ENCODE data around the gene IER5L. TPM values are rescaled to one million over a fixed set of nuclear protein-coding genes. Genes with fewer than 3 reads are reported as not detected.

The IER5L gene
- polyA plus RNA-seq, 4 donors: 9.7 to 20.7 (median 13.6) TPM

DNA sequence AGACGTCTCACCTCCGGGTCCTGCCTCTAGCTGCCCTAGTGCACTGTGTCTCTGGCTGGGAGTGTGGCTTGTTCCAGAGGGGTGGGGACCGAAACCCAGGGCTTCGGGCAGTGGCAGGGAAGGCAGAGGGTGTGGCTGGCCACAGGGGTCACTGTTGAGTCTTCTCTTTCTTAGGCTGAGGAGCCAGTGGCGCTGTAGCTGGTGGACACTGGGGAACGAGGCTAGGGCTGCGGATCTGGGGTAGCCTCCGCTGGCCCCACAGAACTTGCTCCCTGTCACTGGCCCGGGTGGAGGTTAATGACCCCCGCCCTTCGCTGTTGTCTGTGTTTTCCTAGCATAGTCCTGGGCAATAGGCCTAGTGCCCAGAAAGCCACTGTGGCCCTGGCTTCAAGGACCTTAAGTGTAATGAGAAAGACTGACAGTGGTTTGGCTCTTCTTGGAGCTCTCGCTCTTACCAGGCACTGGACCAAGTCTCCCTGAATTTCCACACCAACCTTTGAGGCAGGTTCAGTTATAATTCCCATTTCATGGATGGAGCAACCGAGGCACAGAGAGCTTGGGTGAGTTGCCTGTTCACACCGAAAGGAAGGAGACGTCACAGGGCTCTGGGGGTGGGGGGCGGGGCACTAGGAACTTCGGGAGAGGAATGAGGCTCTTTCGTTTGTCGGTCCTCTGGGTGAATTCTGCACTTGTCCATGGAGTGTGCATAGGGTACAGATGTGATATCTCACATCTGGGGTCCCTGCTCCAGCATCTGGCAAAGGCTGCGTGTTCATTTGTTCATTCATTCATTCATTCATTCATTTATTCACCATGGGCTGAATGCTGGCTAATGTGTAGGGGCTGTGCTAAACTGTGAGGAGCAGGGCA lies 4.8 kb upstream of the IER5L start:
- DNase-seq (ENCODE audit: low read depth in 4 of 4, low spot score in 2 of 4): no peak

DNA sequence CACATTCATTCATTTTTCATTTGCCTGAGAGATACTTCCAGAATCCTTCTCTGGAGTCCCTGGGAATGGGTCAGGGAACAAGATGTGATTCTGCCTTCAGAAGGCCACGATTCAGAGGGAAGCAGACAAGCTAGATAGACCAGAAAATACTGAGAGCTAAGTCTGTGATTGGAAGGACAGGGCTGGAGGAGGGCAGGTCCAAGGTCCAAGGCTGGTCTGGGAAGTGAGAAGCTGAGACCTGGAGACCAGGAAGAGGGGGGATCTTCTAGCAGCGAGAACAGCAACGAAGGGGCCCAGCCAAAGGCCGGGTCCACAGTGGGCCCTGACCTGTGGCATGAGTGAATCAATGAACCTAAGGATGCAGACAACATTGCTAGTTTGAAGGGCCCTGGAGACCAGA lies 4.1 kb upstream of the IER5L start:
- no peak for DNase-seq (ENCODE audit: low read depth in 4 of 4, low spot score in 2 of 4)

DNA sequence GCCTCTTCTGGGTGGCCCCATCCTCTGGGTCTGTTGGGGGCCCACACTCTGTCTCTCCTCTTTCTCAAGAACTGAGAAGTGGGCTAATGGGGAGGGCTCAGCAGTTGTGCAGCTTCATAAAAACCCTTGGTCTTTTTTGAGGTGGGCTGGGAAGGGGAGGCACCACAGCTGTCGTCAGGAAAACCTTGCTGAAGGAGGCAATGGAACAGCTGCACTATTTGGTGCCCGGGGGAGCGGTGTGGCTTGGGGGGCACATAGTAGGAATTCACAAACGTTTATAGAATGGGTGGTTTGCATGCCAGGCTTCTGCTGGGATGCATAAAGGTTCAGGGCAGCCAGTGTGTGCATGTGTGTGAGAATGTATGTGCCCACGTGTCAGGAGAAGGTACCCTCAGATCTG lies 3.2 kb upstream of the IER5L start:
- DNase-seq (ENCODE audit: low read depth in 4 of 4, low spot score in 2 of 4): no peak

DNA sequence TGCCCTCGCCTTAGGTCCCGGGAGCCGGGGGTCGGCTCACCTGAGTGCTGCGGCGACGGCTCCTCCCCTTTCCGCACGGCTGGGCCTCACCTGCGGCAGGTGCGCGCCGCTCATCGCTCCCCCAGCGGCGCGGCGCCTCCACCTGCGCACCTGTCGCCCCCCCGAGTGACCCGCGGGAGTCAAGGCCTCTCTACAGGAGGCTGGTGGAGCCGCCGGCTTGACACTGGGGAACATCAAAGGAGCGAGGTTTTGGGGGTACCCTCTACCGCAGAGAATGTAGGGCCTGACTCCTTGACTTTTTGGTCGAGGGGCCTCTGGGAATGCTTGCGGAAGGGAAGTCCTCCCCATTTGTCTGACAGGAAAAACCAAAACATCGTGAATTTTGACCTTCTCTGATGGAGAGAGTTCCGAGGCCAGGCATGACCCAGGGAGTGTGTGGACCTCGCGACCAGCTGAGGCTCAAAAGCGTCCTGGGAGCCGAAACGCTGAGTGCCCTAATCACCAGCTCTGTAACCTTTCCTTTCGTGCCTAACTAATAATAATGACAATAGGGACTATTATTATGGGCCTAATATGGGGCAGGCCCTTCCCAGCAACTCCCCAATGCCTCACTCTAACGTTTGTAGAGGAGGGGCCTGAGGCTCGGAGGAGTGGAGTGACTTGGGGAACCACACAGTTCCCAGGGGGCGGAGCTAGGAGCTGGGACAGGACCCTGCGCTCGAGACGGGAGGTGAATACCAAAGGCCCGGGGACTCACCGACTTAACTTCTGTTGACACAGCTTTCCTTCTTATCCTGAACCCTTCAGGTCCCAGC lies 714 bp upstream of the IER5L start:
- DNase-seq (ENCODE audit: low read depth in 4 of 4, low spot score in 2 of 4): no peak

DNA sequence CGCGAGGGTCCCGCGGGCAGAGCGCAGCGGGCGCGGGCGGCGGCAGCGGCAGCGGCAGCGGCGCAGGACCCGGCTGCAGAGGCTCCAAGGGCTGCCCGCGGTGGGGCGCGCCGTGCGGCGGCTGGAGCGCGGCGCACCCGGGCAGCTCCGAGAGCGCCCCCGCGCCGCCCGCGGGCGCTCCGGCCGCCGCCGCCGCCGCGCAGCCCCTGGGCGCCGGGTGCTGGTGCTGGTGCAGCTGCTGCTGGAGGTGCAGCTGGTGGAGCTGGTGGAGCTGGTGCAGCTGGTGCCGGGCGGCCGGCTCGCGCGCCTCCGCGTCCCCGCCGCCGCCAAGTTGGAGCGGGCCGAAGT lies 644 bp downstream of the IER5L start:
- no peak for DNase-seq (ENCODE audit: low read depth in 4 of 4, low spot score in 2 of 4)

DNA sequence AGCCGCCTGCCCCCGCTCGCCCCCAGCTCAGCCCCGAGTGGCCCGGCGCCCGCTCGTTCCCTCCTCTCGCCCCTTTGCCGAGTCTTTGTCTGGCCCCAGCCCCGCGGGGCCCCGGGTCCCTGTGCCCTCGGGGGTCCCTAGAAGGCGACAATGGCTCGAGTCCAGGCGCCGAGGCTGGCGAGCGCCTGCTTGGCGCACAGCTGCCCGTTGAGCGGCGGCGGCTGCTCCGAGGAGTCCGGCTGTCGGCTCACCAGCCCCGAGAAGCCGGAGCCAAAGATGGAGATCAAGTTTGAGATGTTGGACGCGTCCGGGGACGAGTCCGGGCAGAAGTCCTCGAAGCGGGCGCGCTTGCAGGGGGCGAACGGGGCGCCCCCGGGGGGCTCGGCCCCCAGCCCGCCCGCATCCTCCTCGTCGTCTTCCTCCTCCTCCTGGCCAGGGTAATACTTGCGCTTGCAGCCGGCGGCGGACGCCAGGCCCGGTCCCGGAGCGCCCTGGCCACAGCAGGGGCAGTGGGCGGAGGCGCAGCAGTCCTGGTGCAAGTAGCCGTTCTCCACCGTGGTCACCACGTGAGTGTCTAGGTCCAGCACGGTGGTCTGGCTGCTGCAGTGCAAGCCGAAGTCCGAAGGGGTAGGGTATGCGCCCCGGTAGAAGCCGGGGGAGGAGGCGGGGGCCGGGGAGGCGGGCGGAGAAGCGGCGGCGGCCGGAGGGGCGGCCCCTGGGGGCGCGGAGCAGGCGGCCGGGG lies 1.2 kb downstream of the IER5L start:
- no peak for DNase-seq (ENCODE audit: low read depth in 4 of 4, low spot score in 2 of 4)

DNA sequence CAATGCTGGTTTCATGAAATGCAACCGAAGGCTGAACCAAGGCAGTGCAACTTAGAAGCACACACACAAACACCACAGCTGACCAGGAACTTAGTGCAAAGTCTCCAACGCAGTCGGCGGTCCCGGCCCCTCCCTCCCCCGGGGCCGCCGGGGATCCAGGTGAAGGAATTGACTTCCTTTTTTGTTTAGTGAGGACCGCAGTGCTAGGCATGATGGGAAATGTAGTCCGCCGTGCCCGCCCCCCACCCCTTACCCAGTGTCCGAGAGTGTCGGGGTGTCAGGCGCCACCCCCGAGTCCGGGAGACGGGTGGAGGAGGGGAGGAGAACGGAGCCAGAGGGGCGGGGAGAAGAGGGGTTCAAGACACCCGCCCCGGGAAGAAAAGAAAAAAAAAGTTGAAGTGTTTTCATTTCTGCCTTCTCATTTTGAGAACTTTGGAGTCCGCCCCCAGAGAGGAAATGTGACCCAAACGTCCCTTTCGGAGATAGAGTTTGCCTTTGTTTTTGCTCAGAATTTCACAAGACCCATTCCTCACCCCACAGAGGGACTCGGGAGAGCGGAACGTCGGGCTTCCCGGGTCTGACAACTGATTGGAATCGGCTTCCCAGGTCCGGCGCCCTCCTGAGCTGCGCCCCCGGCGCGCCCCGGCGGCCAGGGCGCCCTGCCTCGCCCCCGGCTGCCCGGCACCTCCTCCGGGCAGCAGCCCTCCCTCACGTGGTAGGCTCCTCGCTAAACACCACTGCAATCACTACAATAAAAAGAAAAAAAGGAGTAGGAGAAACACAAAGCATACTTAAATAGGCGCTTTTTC lies 2.0 kb downstream of the IER5L start:
- peak in 2 of 4 donors; percentile 86 to 88 for DNase-seq (ENCODE audit: low read depth in 4 of 4, low spot score in 2 of 4)

DNA sequence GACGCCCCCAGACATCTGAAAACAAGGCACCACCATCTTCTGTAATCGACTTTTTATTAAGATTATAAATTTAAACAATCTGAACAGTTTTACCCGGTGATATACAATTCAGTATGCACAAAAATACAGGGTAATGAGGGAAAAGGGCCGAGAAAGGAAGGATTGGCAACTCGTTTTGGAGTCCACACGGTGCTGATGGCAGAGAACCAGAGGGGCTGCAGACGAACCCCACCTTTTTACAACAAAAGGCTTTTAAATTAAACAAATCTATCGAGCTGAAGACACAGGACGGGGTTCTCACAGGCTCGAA lies 2.6 kb downstream of the IER5L start:
- no peak for DNase-seq (ENCODE audit: low read depth in 4 of 4, low spot score in 2 of 4)

DNA sequence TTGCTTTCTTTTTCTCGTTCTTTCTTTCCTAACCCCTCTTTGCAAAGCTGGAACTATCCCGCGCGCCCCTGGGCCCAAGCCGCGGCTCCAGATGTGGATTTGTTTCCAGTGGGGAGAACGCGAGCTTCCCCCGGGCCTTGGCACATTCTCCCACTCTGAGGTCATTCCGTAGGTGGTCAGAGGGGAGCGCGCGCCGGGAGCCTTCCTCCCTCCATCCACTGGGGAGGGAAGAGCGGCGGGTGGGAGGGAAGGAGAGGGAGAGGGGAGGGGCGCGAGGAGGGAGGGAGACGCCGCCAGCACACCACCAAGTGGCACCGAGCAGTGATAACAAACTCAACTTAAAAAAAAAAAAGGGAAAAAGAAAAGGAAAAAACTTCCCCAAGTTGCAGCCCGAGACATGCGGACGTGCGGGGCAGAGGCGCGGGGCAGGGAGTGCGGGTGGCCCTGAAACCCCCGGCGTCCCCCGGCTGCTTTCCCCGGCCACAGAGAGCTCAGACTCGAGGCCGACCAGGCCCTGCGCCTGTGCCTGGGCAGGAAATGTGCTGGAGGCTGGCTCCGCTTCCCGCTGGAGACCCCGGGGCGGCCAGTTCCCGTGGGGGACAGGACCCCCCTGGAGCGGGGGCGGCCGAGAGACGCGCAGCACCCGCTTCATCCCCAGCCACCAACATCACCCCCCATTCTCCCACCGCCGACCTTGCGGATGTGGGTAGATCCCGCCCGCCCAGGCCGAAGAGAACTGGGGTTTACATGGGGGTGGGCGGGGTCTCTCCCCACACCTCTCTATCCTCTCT lies 3.1 kb downstream of the IER5L start:
- no peak for DNase-seq (ENCODE audit: low read depth in 4 of 4, low spot score in 2 of 4)

DNA sequence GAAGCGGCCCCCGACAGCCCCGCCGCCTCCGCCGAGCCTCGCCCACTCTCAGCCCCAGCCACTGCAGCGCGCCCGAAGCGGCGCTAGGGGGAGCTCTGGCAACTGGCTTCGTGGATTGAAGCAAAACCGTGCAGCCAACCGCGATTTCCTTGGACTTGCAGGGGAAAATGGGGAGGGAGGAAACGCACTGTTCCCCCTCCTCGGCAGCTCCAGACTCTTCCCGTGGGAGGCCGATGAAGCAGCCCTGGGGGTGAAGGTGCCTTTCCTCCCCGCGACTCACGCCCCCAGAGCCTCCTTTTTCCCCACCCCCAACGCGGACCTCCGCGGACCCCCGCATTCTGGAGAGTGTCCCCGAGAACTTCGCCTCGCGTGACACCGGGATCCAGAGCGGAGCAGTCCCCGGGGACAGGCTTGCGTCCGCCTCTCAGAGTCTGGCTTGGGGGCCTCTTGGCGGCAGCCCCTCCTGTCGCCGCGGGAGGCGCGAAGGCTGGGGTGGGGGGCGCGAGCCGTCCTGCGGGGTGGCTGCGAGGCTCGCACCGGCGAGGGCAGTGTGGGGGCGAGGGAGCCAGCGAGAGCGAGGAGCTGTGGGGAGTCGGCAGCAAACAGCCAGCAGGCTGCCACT lies 3.8 kb downstream of the IER5L start:
- peak in 1 of 4 donors; percentile 88 for DNase-seq (ENCODE audit: low read depth in 4 of 4, low spot score in 2 of 4)

DNA sequence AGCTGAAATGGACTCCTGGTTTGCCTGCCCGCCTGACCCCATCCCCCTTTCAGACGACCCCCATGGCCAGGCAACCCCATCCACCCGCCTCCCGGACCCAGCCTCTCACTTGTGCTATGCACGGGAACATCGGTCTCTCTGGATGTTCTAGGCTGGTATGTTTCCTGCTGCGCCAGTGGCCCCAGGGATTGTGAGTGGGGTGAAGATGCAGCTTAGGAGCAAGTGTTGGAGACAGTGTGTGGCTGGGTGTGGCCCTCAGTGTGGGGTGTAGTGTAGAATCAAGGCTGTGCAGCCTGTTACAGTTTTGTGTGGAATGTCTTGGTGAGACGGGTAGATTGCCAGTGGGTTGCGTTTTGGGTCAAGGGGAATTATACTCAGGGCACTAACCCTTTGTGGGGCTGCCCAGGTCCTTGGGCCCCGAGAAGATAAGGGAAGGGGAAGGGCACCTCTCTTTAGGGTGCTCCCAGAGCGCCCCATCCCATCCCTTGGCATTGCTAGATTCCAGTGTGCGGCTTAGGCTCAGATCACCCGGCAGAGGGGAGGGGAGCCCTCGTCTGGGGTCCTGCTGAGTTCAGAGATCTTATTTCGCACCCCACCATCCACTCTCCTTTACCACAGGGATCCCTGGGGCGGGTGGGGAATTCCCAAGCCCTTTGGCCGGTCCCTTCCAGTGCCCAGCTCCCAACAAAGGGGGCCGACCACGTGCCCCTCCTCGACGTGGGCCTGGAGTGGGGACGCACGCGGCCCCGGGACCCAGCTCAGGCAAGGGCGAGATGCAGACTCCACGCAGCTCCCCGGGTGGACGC lies 4.6 kb downstream of the IER5L start:
- DNase-seq (ENCODE audit: low read depth in 4 of 4, low spot score in 2 of 4): no peak

DNA sequence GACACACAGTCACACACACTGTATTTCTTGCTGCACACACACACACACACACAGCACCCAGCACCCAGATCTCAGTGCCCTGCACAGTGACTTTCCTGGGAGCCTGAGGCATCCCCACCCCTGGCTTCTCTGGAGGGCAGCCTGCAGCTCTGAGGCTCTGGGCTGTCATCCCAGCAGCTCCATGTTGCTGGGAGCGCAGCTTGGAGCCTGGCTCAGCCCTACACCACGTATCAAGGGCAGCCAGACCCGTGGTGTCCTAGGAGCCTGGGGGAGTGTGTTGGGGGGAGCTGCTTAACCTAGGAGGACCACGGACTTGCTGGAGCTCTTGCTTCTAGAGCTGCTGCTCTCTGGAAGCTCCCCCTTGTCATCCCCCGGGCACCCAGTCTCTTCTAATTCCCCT lies 5.2 kb downstream of the IER5L start:
- no peak for DNase-seq (ENCODE audit: low read depth in 4 of 4, low spot score in 2 of 4)

DNA sequence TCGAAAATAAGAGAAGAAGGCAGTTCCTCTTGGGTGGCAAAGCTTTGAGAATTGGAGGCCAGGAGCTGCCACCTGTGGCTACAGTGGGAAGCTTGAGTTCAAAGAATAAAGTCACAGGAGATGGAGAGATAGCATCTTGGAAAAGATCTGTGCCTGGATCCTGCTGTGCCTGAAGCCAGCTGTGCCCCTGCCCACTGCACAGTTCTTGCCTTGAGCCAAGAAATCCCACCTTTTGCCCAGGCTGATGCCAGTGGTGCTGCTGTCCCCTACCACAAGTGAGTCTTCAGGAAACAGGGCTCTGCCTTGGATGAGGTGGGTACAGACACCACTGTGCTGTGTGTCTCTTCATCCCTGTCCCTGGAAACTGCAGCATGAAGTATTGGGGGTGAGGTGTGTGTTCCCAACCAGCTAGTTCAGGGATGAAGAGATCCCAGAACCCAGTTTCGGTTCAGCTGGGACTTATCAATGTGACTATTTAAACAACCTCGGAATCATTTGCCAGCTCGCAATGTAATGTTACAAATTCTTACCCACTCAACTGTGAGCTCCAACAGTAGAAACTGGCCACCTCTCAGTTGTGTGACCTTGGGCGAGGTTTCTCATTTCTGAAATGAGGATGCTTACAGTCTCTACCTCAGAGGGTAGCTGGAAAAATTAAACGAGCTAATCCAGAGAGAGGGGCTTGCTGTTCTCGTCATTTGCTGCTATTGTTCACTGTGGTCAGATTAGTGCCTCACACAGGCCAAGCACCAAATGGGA lies 5.9 kb downstream of the IER5L start:
- DNase-seq (ENCODE audit: low read depth in 4 of 4, low spot score in 2 of 4): no peak

DNA sequence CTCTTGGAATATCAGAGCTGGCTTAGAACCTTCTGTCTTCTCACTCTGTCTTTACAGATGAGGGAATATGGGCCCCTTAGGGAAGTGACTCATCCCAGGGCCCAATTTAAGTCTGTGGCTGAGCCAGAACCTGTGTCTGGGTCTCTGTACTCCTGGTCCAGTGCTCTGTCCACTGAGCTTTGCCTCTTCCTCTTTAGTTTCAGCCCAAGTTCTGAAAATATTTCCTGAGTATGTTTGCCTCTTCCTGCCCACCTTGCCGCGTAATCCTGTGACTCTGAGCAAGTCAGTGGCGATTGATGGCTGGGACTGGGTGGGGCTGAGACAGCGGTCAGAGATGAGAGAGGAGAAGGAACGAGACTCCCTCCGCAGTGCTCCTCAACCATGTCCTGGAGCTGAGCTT lies 7.8 kb downstream of the IER5L start:
- DNase-seq (ENCODE audit: low read depth in 4 of 4, low spot score in 2 of 4): no peak

DNA sequence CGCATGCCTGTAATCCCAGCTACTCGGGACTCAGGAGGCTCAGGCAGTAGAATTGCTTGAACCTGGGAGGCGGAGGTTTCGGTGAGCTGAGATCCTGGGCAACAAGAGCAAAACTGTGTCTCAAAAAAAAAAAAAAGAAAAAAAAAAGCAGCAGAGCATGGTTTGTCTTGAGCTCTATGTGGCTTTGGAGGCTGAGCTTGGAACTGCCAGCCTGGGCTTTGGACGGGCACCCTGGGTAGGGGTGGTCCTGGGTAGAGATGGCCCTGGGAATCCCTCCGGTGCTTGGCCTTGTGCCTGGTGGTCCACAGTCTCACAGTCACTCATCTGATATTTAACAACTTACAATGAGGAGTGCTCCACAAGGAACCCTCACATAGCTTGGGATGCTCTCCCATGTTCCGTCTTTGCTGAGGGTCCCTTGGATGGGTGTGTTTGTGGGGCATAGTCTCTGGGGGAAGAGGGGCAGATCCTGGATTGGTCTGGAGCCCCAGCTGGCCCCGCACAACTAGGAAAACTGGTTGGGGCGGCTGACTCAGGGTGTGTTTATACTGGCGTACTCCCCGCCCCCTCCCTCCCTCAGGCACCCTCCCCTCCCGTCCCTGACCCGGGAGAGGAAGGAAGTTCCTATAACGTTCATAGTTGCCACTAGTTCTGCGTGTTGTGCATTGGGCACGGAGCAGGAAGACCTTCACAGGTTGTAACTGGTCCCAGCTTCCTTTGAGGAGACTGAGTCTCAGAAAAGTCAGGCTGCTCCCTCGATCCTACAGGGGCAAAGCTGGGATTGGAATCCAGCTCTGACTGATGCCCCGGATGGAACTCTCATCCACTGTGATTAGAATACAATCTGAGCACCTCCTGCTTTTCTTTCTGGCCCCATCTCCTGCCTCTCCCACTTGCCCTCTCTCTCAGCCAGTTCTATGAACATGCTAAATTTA lies 11.2 kb downstream of the IER5L start:
- DNase-seq (ENCODE audit: low read depth in 4 of 4, low spot score in 2 of 4): no peak

DNA sequence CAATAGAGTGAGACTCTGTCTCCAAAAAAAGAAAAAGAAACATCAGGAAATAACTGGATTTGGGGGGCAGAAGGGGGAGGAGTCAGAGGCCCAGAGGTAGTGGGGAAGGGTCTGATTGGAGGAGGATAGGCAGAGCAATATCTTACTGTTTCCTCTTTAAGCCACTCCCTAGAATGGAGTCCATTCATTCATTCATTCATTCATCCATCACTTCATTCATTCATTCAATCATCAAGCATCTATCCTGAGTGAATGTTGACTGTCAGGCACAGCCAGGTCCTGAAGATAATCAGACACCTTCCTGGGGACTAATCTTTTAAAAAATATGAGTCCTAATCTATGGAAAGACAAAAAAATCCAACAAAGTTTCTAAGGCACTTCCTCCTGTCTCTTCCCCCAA lies 12.9 kb downstream of the IER5L start:
- DNase-seq (ENCODE audit: low read depth in 4 of 4, low spot score in 2 of 4): no peak
